CD14-positive monocyte (primary cell): ENCODE data around the gene ARFGAP3. TPM values are rescaled to one million over a fixed set of nuclear protein-coding genes. Genes with fewer than 3 reads are reported as not detected.

Experiments
- DNase-seq, 3 donors: peaks; one replicate each; pipeline ENCODE4 v3.0.0-alpha.2; 2011 to 2022
- H2AFZ ChIP-seq: 2 replicates; pipeline ENCODE4 v1.6.0; 2012; ENCODE audit warnings: mild to moderate bottlenecking, low read depth, low read length, inconsistent platforms; ENCODE audit not compliant: insufficient read depth, poor library complexity, severe bottlenecking
- H3K27ac ChIP-seq, 2 donors: 1 replicate in 1 of 2; 2 replicates in 1 of 2; pipeline ENCODE4 v1.5.1; 2012 to 2013; ENCODE audit warnings: low read length in 2 of 2, control low read depth in 1 of 2, inconsistent platforms in 1 of 2, low read depth in 1 of 2, mild to moderate bottlenecking in 1 of 2
- H3K27me3 ChIP-seq, 2 donors: one replicate each; pipeline versions ENCODE4 v1.6.0 to v1.6.1; 2011 to 2013; ENCODE audit warnings: low read length in 2 of 2; ENCODE audit not compliant: control insufficient read depth in 2 of 2, insufficient read depth in 2 of 2
- H3K36me3 ChIP-seq, 2 donors: replicated peaks in 1 of 2; 1 replicate in 1 of 2; 2 replicates in 1 of 2; pipeline versions ENCODE4 v1.5.1 to v1.6.1; 2012 to 2013; ENCODE audit warnings: low read length in 2 of 2, control low read depth in 1 of 2, inconsistent platforms in 1 of 2, mild to moderate bottlenecking in 1 of 2; ENCODE audit not compliant: insufficient read depth in 2 of 2, control insufficient read depth in 1 of 2
- H3K4me1 ChIP-seq, 2 donors: 1 replicate in 1 of 2; 2 replicates in 1 of 2; pipeline versions ENCODE4 v1.5.1 to v1.6.1; 2012 to 2013; ENCODE audit warnings: low read length in 2 of 2, control low read depth in 1 of 2, inconsistent platforms in 1 of 2, mild to moderate bottlenecking in 1 of 2, moderate library complexity in 1 of 2; ENCODE audit not compliant: insufficient read depth in 2 of 2, control insufficient read depth in 1 of 2
- H3K4me2 ChIP-seq: replicated peaks from 2 replicates; pipeline ENCODE3; 2012; ENCODE audit warnings: low read length, moderate library complexity, mild to moderate bottlenecking; ENCODE audit not compliant: poor library complexity, severe bottlenecking; ENCODE audit errors: extremely low read depth
- H3K4me3 ChIP-seq, 3 experiments: fragments of 200-600 bp in 1 of 3; sonication (generic) in 1 of 3; replicated peaks in 1 of 3; 1 replicate in 2 of 3; 2 replicates in 1 of 3; pipeline ENCODE4 v1.5.1; 2011 to 2013; ENCODE audit warnings: low read length in 3 of 3, mild to moderate bottlenecking in 3 of 3, control low read depth in 2 of 3, low read depth in 2 of 3, inconsistent platforms in 1 of 3, moderate library complexity in 1 of 3
- H3K79me2 ChIP-seq: 2 replicates; pipeline ENCODE4 v1.6.0; 2012; ENCODE audit warnings: mild to moderate bottlenecking, control low read depth, inconsistent platforms, low read length, moderate library complexity; ENCODE audit not compliant: insufficient read depth
- H3K9ac ChIP-seq: 2 replicates; pipeline ENCODE4 v1.6.0; 2017; ENCODE audit warnings: low read length, mild to moderate bottlenecking; ENCODE audit not compliant: insufficient read depth, poor library complexity, severe bottlenecking
- H3K9me3 ChIP-seq, 2 donors: replicated peaks in 1 of 2; 1 replicate in 1 of 2; 2 replicates in 1 of 2; pipeline versions ENCODE4 v1.5.1 to v1.6.1; 2012 to 2013; ENCODE audit warnings: low read length in 2 of 2, control low read depth in 1 of 2; ENCODE audit not compliant: control insufficient read depth in 1 of 2, insufficient read depth in 1 of 2
- H4K20me1 ChIP-seq: 2 replicates; pipeline ENCODE4 v1.6.0; 2012; ENCODE audit warnings: mild to moderate bottlenecking, low read length, control low read depth, moderate library complexity; ENCODE audit not compliant: insufficient read depth
- H3K27ac Mint-ChIP-seq, 7 donors: one replicate each; pipeline ENCODE4 v1.8.0; 2020; ENCODE audit warnings: mild to moderate bottlenecking in 7 of 7, mixed read lengths in 7 of 7, moderate library complexity in 6 of 7, inconsistent platforms in 2 of 7
- H3K27me3 Mint-ChIP-seq, 3 donors: one replicate each; pipeline ENCODE4 v1.8.0; 2021 to 2022; ENCODE audit warnings: low read depth in 3 of 3, mild to moderate bottlenecking in 3 of 3, mixed read lengths in 3 of 3, moderate library complexity in 3 of 3, inconsistent platforms in 1 of 3
- H3K36me3 Mint-ChIP-seq, 2 donors: one replicate each; pipeline ENCODE4 v1.8.0; 2020; ENCODE audit warnings: mixed read lengths in 2 of 2, inconsistent platforms in 1 of 2, mild to moderate bottlenecking in 1 of 2
- H3K4me1 Mint-ChIP-seq: one replicate; pipeline ENCODE4 v1.8.0; 2020; ENCODE audit warnings: mild to moderate bottlenecking, mixed read lengths
- H3K4me3 Mint-ChIP-seq, 2 donors: one replicate each; pipeline ENCODE4 v1.8.0; 2020; ENCODE audit warnings: mild to moderate bottlenecking in 2 of 2, mixed read lengths in 2 of 2, moderate library complexity in 1 of 2
- H3K9me3 Mint-ChIP-seq, 7 donors: one replicate each; pipeline ENCODE4 v1.8.0; 2020 to 2022; ENCODE audit warnings: mixed read lengths in 7 of 7, mild to moderate bottlenecking in 6 of 7, moderate library complexity in 6 of 7, inconsistent platforms in 2 of 7
- CTCF ChIP-seq: fragments of 200-600 bp; IDR thresholded peaks from one replicate; pipeline ENCODE4 v1.8.0; 2022; ENCODE audit warnings: antibody characterized with exemption, mild to moderate bottlenecking
- WGBS: methylation state at CpG from one replicate; pipeline ENCODE4 v1.1.5; 2013; ENCODE audit warnings: missing lambda C conversion rate; ENCODE audit not compliant: insufficient coverage; 5-methylcytosine and 5-hydroxymethylcytosine counted together
- intact Hi-C, 2 donors: fragments of 100-400 bp; cut with micrococcal nuclease; formaldehyde crosslinking; loops; one replicate each; pipeline versions ENCODE4 v1.15.0 to v1.15.1; 2023
- polyA plus RNA-seq, 3 donors: library from polyadenylated mRNA; depleted of rRNA in 1 of 3; unstranded in 2 of 3; stranded (reverse) in 1 of 3; fragments of 300-500 nt in 2 of 3; fragments of >200 nt in 1 of 3; fragmentation: Illumina TruSeq in 2 of 3; gene quantifications; 1 replicate in 2 of 3; 2 replicates in 1 of 3; pipeline ENCODE4 v1.2.3, GENCODE V29; 2012 to 2021

Gene ARFGAP3
- polyA plus RNA-seq, 3 donors: 22.3 to 38.7 (median 34.8) TPM

- no peak overlapping the region for H2AFZ ChIP-seq
- no peak for DNase-seq
- H3K36me3 Mint-ChIP-seq: peaks cover 0 to 7% of the 10 kb centered on the region in 2 donors
- H3K4me1 Mint-ChIP-seq: peaks cover 45% of the 10 kb centered on the region
- H3K27me3 ChIP-seq: no peaks in the 10 kb centered on the region
- 7% methylated on average over 2 of the region's 4 CpGs for WGBS
- no peaks in the 10 kb centered on the region for H3K36me3 ChIP-seq
- H3K9me3 Mint-ChIP-seq: peaks cover 0 to 4% (median 0%) of the 10 kb centered on the region in 7 donors
- no peaks in the 10 kb centered on the region for H3K9me3 ChIP-seq
- H3K9ac ChIP-seq: no peak overlapping the region
- H3K4me2 ChIP-seq: no peak overlapping the region
- intact Hi-C loops: no loop called here
- H3K4me3 ChIP-seq: no peak overlapping the region
- peaks cover 0 to 6% (median 2%) of the 10 kb centered on the region in 3 donors for H3K27me3 Mint-ChIP-seq
- no peaks in the 10 kb centered on the region for H4K20me1 ChIP-seq
- H3K27ac ChIP-seq: no peak overlapping the region
- peak overlapping the region in 4 of 7 donors; percentile 33 to 81 (median 65) for H3K27ac Mint-ChIP-seq
- H3K79me2 ChIP-seq: peaks cover 5% of the 10 kb centered on the region
- peaks cover 37 to 41% of the 10 kb centered on the region in 2 donors for H3K4me1 ChIP-seq
- no peak overlapping the region for H3K4me3 Mint-ChIP-seq
- no peak for TF ChIP-seq CTCF
These were observed 3.9 kb upstream of the ARFGAP3 start for GRCh38 chr22:42860968-42861367.

GRCh38 chr22:42857845-42858481 lies 890 bp upstream of the ARFGAP3 start:
- Histone ChIP-seq H3K36me3 (peaks cover 0 to 6% of the 10 kb centered on the region in 2 donors), H3K27ac (no peak overlapping the region), H4K20me1 (peaks cover 22% of the 10 kb centered on the region), H3K79me2 (peaks cover 35% of the 10 kb centered on the region), H3K27me3 (no peaks in the 10 kb centered on the region), H2AFZ (no peak overlapping the region), H3K9me3 (no peaks in the 10 kb centered on the region), H3K4me1 (peaks cover 26 to 35% of the 10 kb centered on the region in 2 donors), H3K9ac (no peak overlapping the region), H3K4me3 (peak overlapping the region in 1 of 3 experiments; percentile 91), H3K4me2 (peak overlapping the region; percentile 93)
- DNase-seq: no peak
- peaks cover 0 to 2% (median 2%) of the 10 kb centered on the region in 3 donors for H3K27me3 Mint-ChIP-seq
- H3K4me3 Mint-ChIP-seq: peak overlapping the region; percentile 11 to 41
- peak overlapping the region; percentile 28 to 84 (median 82) for H3K27ac Mint-ChIP-seq
- H3K36me3 Mint-ChIP-seq: peaks cover 2 to 20% of the 10 kb centered on the region in 2 donors
- peaks cover 29% of the 10 kb centered on the region for H3K4me1 Mint-ChIP-seq
- WGBS: 99% methylated on average over 7 of the region's 14 CpGs
- intact Hi-C loops: loop anchor here in 1 of 2 donors (5.0 kb wide), 1 partner anchor 159 kb away; the partner anchor contains the start of gene PACSIN2
- no peak for TF ChIP-seq CTCF
- peaks cover 0 to 8% (median 0%) of the 10 kb centered on the region in 7 donors for H3K9me3 Mint-ChIP-seq
